GM21423 (cell line): ENCODE data around the gene MCF2L.
"Not testable (repeated sequence)": the region's sequence is repeated elsewhere in the genome, so short reads cannot be mapped to it uniquely, and the experiment has no call there.

ENCODE experiments used
- ATAC-seq: cut with Tn5 transposase; IDR thresholded peaks from one replicate; pipeline ENCODE4 v1.9.1; 2021; ENCODE audit warnings: mild to moderate bottlenecking, moderate library complexity; ENCODE audit not compliant: unreplicated experiment

MCF2L gene

DNA sequence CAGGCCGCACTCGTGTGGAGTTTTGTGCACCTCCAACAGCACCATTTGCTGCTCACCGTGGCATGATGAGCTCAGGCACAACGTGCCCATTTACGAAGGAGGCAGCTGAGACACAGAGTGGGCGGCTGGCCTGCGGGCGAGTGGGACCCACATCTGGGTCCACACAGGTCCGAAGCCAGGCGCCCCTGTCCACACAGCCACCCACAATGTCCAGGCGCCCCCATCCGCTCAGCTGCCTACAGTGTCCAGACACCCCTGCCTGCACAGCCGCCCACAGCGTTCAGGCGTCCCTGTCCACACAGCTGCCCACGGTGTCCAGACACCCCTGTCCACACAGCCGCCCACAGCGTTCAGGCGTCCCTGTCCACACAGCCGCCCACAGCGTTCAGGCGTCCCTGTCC is 94.1 kb downstream of the MCF2L start:
- ATAC-seq = no peak

DNA sequence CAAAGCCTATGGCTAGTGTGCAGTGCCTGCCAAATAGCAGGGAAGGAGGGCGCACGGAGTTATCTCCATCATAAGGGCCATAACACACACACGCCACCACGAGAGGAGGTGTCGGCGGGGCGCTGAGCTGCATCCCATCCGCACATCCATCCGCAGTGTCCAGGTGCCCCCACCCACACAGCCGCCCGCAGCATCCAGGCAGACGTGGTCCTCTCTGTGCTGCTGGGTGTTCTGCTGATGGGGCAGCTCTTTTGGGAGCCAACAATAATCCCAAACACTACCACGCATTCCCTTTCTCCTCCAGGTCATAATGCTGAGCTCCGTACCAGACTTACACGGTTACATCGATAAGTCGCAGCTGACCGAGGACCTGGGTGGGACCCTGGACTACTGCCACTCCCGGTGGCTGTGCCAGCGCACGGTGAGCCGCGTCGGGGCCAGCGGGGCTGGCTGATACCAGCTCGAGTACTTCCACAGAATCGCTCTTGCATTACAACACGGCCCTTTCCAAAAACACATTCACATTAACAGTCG is 95.1 kb downstream of the MCF2L start:
- ATAC-seq = no peak

DNA sequence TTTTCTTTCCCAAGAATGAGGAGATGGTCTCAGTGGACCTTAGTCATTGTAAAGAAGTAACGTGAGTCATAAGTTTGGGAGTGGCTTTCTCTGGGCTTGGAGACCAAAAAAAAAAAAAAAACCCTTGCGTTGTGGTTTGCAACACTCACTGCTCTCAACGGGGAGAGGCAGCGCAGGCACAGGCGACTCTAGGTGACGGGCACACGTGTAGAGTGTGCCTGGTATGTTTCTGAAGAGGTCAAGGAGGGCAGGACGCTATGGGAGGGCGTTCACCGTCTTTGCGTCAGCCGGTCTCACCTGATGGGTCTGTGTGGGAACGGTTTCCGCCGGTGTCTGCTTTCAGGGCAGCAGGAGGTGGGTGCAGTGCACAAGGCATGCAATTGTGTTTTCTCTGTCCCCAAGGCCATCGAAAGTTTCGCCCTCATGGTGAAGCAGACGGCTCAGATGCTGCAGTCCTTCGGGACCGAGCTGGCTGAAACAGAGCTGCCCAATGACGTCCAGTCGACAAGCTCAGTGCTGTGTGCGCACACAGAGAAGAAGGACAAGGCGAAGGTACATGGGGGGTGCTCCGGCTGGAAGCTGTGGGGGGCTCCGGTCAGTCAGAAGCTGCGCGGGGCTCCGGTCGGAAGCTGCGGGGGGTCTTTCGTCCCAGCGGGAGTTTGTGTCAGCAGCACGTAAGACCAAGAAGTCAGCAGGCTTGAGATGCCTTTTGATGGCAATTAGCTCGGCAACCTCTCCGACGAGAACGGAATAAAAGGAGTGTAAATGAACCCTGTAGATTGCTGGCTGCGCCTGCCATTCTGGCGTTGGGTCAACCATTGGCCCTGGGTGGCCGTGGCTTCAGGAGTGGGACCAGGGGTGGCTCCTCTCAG is 95.8 kb downstream of the MCF2L start:
- ATAC-seq = no peak

DNA sequence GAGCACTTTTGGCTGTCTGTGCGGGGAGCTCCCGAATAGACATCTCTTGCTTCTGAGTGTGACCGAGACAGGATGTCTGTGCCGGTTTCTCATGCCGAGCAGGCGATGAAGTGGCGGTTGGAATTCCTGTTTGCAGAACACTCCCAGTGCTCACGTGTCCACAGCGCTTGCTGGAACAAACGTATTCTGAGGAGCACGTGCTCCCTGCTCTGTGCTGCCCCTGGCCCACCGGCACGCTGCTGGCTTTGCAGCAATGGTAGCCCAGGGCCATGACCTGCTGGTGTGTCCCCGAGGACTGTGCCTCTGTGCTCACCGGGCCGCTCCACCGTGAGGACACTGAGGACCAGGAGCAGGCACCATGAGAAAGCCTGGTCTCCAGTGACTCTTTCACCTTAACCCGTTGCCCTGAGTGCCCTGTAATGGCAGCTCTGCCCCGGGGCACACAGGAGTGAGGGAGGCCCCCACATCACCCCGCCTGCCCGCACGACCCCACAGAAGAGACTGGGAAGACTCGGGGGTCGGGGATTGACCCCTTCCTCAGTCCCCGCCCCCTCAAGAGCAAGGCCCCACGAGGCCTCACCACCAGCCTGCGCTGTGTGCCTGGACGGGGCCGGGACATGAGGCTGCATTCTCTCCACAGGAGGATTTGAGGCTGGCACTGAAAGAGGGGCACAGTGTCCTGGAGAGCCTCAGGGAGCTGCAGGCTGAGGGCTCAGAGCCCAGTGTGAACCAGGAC is 96.6 kb downstream of the MCF2L start:
- ATAC-seq = no peak

DNA sequence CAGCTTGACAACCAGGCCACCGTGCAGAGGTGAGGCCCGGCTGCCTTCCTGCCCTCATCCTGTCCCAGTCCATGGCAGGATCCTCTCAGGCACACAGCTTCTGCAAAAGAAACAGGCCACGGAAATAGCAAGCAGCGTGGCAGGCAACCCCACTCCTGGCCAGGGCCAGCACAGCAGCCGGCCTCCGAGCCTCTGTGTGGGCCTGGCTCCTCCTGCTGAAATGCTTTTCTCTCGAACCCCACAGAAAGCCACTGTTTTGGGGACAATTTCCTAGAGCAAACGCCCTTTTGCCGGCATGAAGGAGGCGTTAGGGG is 97.1 kb downstream of the MCF2L start:
- no peak for ATAC-seq

DNA sequence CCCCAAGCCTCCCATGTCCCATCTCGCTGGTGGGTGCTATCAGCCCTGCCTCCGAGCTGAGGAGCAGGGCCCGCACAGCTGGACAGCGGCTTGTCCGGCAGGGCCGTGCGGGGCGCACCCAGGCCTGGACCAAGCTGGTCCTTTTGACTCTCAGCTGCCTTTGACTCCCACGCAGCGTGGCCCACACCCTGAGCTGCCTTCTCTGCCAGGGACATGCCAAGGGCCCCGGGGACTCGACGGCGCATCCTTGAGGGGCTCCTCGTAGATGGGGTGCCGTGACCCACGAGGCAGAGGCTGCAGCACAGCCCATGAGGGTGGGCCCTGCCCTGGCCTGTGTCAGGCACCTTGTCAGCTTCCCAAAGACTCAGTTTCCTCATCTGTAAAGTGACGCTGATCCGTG is 97.7 kb downstream of the MCF2L start:
- no peak for ATAC-seq

DNA sequence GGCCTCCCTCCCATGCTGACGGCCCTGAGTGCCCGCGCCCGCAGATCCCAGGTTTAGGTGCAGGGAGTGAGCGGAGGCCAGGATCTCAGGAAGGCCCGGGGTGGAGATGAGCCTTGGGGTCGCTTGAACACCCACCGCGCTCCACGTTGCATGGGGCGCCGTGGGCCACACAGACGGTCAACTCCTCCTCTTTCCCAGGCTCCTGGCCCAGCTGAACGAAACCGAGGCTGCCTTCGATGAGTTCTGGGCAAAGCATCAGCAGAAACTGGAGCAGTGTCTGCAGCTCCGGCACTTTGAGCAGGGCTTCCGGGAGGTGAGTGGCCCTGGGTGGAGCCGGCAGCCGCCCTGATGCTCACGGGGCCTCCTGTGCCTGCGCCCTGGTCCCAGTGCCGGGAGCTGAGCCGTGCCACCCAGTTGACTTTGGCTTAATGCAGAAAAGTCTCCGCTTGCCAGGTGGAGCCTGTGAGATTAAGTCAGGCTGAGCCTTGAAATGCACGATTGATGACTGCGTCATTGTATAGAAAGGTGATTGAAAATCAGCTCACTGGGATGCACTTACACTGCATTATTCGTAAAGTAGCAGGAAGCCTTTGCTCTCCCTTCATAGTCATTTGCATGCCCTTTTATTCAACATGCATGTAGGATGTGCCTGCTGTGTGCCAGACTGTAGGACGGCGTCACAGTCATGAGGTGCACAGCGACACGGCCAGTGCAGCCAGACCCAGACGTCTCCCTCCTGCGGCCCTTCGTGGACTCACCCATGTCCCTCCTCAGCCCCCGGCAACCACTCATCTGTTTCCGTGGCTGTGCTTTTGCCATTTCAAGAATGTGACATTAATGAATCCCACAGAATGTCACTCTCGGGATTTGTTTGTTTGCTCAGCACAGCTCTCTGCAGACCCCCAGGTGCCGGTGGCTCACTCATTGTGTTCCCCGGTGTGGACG is 101.1 kb downstream of the MCF2L start:
- ATAC-seq = no peak

DNA sequence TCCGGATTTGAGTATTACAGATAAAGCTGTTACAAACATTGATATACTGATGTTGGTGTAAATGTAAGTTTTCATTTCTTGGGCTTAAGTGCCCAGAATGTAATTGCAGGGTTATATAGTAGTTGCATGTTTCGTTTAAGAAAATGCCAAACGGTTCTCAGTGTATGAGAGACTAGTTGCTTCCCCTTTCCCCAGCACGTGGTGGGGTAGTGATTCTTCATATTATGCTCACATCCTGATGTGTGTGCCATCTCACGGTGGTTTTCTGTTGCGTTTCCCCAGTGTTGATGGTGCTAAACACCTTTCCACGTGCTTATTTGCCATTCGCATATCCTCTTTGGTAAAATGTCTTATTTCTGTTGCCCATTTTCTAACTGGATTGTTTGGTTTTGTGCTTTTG is 101.8 kb downstream of the MCF2L start:
- no peak for ATAC-seq

DNA sequence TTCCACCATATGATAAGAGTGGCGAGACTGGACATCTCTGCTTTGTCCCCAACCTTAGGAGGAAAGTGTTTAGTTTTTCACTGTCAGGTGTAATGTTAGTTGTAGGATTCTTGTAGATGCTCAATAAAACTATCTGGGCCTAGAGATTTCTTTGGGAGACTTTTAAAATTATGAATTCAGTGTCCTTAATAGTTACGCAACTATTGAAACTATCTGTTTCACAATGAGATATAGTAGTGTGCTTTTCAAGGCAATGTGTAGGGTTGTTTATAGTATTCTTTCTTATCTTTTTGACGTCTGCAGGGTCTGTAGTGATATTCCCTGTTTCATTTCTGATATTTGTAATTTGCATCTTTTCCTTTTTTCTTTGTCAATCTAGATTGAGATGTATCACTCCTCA is 103.4 kb downstream of the MCF2L start:
- no peak for ATAC-seq

DNA sequence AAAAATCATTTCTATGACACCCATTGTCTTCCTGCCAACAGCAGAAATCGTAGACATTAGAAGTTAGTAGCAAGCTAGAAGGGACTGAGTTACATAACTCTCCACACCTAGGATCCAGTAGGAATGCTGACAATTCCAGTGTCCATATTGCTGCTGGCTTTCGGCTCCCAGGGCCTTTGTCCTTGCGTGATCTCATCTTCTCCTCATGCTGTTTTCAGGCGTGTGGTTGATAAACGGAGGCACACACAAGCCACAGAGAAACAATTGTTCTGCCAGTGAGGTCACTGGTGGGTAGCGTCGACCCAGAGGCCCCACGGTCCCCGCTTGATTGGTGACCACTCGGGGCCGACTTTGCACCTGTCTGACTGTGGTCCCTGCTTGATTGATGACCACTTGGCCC is 104.9 kb downstream of the MCF2L start:
- no peak for ATAC-seq

DNA sequence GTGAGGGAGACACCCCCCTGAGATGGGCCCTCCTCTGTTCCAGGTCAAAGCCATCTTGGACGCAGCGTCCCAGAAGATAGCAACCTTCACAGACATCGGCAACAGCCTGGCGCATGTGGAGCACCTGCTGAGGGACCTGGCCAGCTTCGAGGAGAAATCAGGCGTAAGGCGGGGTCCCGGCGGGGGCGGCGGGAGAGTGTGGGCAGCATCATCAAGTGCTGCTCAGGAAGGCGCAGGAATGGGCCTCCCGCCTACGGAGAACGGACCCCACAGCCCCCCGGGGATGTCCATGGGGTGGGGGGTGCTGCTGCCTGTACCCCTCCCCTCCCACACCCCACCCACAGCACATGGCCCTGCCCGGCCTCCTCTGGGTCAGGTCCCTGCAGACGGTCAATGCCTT is 105.4 kb downstream of the MCF2L start:
- ATAC-seq = no peak

DNA sequence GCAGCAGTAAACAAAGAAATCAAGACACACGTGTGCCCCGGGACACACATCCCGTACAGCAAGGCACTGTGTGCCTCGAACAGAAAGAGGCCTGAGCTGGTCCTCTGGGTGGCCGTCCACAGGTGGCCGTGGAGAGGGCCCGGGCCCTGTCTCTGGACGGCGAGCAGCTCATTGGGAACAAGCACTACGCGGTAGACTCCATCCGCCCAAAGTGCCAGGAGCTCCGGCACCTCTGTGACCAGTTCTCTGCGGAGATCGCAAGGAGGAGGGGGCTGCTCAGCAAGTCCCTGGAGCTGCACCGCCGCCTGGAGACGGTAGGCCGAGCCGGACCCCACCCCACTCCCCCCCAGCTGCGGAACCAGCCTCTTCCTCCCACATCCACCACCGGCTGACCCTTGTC is 105.9 kb downstream of the MCF2L start:
- no peak for ATAC-seq

DNA sequence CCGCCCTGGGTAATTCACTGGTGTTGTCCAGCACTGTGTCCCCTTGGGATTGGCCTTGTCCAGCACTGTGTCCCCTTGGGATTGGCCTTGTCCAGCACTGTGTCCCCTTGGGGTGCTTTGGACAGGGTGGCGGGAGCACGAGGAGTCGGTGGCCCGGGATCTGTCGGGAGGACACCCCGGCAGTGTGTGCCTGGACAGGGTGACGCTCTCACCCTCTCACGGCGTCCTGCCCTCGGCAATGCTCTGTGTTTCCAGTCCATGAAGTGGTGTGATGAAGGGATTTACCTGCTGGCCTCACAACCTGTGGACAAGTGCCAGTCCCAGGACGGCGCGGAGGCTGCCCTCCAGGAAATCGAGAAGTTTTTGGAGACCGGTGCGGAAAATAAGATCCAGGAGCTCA is 106.7 kb downstream of the MCF2L start:
- no peak for ATAC-seq

DNA sequence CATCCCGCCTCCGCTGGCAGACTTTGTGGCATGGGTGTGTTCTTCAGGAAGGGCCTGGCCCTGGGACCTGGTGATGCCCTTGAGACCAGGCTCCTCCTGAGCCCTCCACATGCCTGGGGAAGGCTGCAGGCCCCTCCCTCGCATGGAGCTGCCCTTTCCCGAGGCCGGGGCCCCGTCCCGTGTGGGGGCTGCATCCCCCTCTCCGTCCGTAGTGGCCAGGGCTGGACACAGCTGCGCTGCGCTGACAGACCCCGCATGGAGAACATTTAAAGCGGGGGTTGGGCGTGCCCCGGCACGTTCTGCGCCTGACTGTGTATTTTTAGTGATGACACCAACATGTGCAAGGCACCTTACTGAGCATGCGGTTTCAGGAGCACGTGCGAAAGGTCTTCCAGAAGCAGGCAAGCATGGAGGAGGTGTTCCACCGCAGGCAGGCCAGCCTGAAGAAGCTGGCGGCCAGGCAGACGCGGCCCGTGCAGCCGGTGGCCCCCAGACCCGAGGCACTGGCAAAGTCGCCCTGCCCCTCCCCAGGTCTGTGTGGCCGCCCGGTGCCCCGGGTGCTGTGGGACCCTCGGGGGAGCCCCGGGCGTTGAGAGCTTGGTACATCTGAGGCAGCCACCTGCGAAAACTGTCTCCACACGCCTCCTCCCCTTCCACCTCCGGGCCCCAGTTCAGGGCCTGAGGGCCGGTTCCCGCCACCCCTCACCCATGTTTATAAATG is 107.8 kb downstream of the MCF2L start:
- no peak for ATAC-seq

DNA sequence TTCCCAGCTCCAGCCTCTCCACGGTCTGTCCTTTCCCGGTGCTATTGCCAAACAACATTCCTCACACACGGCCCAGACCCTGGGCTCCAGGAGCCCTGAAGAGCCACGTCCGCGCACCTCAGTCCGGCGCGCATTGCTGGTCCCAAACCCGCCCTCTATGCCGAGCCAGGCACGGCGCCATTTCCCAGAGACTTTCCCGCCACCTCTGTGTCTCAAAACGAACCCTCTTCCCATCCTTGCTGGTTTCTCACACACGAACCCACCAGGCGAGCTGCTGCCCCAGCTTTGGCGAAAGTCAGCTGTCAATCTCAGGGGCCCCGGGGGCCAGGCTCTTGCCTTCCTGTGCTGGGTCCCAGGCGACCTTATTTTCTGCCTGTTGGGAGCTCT is 108.5 kb downstream of the MCF2L start:
- no peak for ATAC-seq

DNA sequence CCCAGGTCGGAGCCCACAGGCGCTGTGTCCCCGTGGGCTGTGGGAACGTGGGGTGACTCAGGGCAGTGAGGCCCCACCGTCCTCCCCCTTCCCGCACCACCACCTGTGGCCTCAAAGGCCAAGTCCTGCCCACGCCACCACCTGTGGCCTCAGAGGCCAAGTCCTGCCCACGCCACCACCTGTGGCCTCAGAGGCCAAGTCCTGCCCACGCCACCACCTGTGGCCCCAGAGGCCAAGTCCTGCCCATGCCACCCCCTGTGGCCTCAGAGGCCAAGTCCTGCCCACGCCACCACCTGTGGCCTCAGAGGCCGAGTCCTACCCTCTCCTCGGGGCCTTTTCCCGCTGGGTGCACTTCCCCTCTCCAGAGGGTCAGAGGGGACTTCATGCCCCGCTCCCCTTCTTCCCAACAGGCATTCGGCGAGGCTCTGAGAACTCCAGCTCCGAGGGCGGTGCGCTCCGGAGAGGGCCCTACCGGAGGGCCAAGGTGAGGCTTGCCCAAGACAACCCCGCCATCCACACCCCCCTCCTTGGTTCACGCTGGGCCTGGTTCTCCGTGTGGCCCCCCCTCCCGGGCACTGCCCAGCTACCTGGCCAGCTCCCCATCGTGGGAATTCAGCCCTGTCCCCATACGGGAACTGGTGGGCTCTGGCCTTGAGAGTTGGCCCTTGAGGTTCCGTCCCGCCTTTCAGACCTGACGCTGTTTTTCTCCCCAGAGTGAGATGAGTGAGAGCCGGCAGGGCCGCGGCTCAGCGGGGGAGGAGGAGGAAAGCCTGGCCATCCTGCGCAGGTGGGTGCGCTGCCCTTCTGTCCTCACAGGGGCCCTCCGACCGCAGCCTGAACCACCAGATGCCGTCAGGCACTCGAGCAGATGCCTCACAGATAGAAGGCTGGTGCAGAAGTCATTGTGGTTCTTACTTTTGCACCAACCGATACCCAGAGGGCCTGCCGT is 109.2 kb downstream of the MCF2L start:
- no peak for ATAC-seq

DNA sequence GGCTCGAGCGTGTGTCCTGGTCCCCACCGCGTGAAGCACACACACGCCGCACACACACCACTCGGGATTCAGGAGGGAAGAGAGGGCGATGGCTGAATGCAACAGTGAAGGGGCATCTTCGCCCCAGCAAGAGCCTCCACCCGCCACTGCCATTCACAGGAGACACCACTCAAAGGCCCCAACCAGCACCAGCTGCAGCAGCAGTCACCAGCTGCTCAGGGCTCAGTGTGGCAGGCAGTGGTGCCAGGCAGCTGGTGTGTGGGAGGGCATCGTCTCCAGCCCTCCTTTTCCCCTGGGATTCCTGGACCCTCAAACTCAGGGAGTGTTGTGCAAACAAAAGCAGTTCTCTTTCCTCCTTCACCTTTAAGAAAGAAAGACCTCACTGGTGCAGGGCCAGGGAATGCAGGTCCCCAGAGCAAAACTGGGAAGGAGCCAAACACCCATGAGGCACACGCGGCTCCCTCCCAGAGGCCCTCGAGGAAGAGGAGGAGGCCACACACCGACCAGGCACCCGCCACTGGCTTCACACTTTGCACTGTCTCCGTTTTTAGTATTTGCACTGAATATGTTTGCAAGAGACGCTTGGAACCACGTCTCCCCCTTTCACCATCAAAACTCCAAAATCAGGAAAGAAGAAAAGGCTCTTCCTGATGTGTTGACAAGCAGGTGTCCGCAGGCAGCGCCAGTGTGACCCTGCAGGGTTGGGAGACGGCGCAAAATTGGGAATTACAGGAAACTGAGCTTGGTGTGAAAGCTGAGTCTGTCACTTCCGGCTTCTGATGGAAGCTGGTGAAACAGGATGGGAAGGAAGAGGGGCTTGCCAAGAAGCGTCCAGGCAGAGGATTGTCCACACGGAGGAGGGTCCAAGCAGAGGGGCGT is 110.1 kb downstream of the MCF2L start:
- ATAC-seq = no peak

DNA sequence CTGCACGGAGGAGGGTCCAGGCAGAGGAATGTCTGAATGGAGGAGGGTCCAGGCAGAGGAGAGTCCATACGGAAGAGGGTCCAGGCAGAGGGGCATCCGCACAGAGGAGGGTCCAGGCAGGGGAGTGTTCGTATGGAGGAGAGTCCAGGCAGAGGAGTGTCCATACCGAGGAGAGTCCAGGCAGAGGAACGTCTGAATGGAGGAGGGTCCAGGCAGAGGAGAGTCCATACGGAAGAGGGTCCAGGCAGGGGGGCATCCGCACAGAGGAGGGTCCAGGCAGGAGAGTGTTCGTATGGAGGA is 110.7 kb downstream of the MCF2L start:
- not testable (repeated sequence) for ATAC-seq

DNA sequence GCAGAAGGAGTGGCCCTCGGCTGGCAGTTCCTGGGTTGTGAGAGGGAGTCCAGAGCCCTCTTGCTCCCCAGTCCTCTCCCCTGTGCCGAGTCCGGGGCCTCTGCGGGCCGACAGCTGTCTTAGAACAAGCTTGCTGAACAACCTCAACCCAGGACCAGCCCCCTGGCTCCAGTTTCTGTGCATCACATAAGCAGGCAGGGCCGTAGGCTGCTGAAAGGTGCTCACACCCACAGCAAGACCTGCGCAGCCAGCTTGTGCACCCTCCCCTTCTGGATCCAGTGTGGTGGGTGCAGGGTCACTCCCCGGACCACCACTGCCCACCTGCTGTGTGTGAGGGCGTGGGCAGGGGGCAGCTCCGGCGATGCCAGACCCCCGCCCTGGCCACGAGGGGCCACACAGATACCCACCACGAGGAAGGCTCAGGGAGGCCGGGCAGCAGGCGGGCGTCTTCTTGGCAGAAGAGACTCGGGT is 111.4 kb downstream of the MCF2L start:
- no peak for ATAC-seq
